HEK293 (cell line): ENCODE data around the gene TIGD3.

Experiments used
- KLF8 ChIP-seq: fragments of 450-650 bp; formaldehyde crosslinking; IDR thresholded peaks from 2 replicates; pipeline ENCODE4 v1.5.1; 2016; ENCODE audit warnings: missing biosample characterization, missing genetic modification characterization
- SCRT1 ChIP-seq: fragments of 450-650 bp; formaldehyde crosslinking; IDR thresholded peaks from 2 replicates; pipeline ENCODE4 v1.5.1; 2016; ENCODE audit warnings: missing biosample characterization, missing genetic modification characterization, borderline replicate concordance
- YY1 ChIP-seq: fragments of 450-650 bp; formaldehyde crosslinking; IDR thresholded peaks from 2 replicates; pipeline ENCODE4 v1.5.1; 2018; ENCODE audit warnings: missing biosample characterization, missing genetic modification characterization
- ZBTB7A ChIP-seq: fragments of 450-650 bp; formaldehyde crosslinking; IDR thresholded peaks from 2 replicates; pipeline ENCODE4 v1.5.1; 2016; ENCODE audit warnings: low read depth, missing biosample characterization, missing genetic modification characterization
- ZNF350 ChIP-seq: fragments of 450-650 bp; formaldehyde crosslinking; IDR thresholded peaks from 2 replicates; pipeline ENCODE4 v1.5.0; 2017; ENCODE audit warnings: missing biosample characterization, mild to moderate bottlenecking, missing genetic modification characterization
- ZNF561 ChIP-seq: fragments of 450-650 bp; IDR thresholded peaks from 2 replicates; pipeline ENCODE4 v1.5.1; 2018; ENCODE audit warnings: missing biosample characterization, missing genetic modification characterization, borderline replicate concordance
- ZNF664 ChIP-seq: fragments of 450-650 bp; formaldehyde crosslinking; IDR thresholded peaks from 2 replicates; pipeline ENCODE4 v1.5.1; 2016; ENCODE audit warnings: missing biosample characterization, missing genetic modification characterization
- TF ChIP-seq, protein P1 (sequence below): fragments of 450-650 bp; formaldehyde crosslinking; IDR thresholded peaks from 2 replicates; pipeline ENCODE4 v1.5.1; 2016; ENCODE audit warnings: missing biosample characterization, missing genetic modification characterization
- TF ChIP-seq, protein P2 (sequence below): fragments of 450-650 bp; formaldehyde crosslinking; IDR thresholded peaks from 2 replicates; pipeline ENCODE4 v1.5.1; 2016; ENCODE audit warnings: missing biosample characterization, missing genetic modification characterization

DNA sequence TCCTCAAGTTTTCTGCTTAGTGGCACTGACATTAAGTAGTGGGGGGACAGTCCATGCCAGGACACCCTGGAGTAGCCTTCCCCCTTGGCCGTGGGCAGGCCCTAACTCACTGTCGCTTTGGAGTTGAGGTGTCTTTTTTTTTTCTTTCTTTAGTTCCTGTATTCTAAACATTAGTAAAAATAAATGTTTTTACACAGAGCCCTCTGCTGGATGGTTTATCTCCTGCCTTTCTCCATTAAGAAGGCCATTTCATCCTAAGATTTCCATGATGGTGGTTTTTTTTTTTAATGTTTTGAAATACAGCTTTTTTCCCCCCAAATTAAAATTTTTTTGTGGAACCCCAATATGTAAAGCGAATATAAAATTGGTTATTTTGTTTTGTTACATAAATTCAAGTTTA is 1.8 kb upstream of the TIGD3 start:
- TF ChIP-seq KLF8 (tag by site-specific recombination): no peak
- TF ChIP-seq ZBTB7A: no peak
- no peak for TF ChIP-seq ZNF350
- TF ChIP-seq, protein P1, sequence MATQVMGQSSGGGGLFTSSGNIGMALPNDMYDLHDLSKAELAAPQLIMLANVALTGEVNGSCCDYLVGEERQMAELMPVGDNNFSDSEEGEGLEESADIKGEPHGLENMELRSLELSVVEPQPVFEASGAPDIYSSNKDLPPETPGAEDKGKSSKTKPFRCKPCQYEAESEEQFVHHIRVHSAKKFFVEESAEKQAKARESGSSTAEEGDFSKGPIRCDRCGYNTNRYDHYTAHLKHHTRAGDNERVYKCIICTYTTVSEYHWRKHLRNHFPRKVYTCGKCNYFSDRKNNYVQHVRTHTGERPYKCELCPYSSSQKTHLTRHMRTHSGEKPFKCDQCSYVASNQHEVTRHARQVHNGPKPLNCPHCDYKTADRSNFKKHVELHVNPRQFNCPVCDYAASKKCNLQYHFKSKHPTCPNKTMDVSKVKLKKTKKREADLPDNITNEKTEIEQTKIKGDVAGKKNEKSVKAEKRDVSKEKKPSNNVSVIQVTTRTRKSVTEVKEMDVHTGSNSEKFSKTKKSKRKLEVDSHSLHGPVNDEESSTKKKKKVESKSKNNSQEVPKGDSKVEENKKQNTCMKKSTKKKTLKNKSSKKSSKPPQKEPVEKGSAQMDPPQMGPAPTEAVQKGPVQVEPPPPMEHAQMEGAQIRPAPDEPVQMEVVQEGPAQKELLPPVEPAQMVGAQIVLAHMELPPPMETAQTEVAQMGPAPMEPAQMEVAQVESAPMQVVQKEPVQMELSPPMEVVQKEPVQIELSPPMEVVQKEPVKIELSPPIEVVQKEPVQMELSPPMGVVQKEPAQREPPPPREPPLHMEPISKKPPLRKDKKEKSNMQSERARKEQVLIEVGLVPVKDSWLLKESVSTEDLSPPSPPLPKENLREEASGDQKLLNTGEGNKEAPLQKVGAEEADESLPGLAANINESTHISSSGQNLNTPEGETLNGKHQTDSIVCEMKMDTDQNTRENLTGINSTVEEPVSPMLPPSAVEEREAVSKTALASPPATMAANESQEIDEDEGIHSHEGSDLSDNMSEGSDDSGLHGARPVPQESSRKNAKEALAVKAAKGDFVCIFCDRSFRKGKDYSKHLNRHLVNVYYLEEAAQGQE (tag by site-specific recombination): no peak
- TF ChIP-seq ZNF561 (tag by site-specific recombination): no peak
- no peak for TF ChIP-seq ZNF664
- TF ChIP-seq, protein P2, sequence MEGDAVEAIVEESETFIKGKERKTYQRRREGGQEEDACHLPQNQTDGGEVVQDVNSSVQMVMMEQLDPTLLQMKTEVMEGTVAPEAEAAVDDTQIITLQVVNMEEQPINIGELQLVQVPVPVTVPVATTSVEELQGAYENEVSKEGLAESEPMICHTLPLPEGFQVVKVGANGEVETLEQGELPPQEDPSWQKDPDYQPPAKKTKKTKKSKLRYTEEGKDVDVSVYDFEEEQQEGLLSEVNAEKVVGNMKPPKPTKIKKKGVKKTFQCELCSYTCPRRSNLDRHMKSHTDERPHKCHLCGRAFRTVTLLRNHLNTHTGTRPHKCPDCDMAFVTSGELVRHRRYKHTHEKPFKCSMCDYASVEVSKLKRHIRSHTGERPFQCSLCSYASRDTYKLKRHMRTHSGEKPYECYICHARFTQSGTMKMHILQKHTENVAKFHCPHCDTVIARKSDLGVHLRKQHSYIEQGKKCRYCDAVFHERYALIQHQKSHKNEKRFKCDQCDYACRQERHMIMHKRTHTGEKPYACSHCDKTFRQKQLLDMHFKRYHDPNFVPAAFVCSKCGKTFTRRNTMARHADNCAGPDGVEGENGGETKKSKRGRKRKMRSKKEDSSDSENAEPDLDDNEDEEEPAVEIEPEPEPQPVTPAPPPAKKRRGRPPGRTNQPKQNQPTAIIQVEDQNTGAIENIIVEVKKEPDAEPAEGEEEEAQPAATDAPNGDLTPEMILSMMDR (tag by site-specific recombination): no peak
- no peak for TF ChIP-seq SCRT1
- no peak for TF ChIP-seq YY1 (tag by site-specific recombination)
